ENCODE measurements around the gene ANKS3. TPM values are rescaled to one million over a fixed set of nuclear protein-coding genes. Genes with fewer than 3 reads are reported as not detected.

Gene ANKS3
- total RNA-seq, 4 donors from 2014 or later = 9.4 to 22.7 (median 11.5) TPM

DNA sequence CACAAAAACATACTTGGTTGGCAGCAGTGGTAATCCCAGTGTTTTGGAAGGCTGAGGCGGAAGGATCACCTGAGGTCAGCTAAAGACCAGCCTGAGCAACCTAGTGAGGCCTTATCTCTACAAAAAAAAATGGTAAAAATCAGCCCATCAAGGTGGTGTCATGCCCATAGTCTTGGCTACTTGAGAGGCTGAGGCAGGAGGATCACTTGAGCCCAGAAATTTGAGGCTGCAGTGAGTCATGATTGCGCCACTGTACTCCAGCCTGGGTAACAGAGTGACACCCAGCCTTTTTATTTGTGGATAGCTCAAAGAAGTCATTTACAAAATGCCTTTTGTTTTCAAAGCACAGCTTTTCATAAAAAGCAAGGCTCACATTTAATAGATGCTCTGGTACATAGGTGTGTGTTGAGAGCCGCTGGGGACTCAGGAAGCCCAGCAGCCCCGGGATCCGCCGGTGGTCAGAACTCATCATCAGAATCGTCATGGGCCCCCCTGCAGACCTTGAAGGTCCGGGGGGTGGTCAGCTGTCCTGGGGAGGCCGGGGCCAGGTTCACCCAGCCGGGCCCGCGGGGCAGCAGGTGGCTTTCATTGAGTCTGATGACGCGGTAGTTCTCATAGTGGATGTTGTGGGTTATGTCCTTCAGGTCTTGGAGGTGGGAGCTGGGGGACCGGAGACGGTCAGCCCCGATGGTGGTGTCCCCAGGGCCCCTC is 43.4 kb upstream of the ANKS3 start:
- 79 to 87% methylated on average over 11 of the region's 17 CpGs for whole genome bisulfite sequencing, 2 donors
- intact Hi-C loops (cut with DNase I) = no loop called here
- H3K27me3 ChIP-seq = peaks cover 0 to 4% (median 0%) of the 10 kb centered on the region in 4 donors

DNA sequence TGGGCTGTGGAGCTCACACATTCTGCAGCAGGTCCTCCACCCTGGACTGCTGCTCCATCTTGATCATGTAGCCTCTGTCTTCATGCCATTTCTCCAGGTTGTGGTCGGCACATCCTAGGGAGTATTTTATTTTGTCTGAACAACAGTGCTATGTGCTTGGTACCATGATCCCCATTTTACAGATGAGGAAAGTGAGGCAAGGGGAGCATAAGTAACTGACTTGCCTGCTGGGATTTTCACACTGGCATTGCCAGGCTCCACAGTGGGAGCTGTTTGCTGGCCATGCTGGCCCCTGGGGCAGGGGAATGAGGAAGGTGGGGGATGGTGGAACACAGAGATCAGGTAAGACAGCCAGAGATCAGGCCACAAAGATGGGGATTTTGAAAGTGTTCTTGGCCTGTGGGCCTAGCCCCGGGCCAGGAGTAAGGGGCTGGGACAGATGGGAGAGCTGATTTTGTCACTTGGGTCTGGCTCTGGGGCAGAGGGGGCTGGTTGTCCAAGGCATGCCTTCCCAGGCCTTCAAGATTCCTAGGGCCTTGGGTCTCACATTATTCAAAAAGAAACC is 42.2 kb upstream of the ANKS3 start:
- no peaks in the 10 kb centered on the region for H3K36me3 ChIP-seq
- no peaks in the 10 kb centered on the region for H3K4me1 ChIP-seq
- H3K4me3 ChIP-seq = no peak overlapping the region
- no peak for DNase-seq
- intact Hi-C loops (cut with DNase I) = no loop called here
- H3K27me3 ChIP-seq = peaks cover 0 to 4% (median 0%) of the 10 kb centered on the region in 4 donors
- no peak overlapping the region for H3K27ac ChIP-seq
- TF ChIP-seq, protein P1, sequence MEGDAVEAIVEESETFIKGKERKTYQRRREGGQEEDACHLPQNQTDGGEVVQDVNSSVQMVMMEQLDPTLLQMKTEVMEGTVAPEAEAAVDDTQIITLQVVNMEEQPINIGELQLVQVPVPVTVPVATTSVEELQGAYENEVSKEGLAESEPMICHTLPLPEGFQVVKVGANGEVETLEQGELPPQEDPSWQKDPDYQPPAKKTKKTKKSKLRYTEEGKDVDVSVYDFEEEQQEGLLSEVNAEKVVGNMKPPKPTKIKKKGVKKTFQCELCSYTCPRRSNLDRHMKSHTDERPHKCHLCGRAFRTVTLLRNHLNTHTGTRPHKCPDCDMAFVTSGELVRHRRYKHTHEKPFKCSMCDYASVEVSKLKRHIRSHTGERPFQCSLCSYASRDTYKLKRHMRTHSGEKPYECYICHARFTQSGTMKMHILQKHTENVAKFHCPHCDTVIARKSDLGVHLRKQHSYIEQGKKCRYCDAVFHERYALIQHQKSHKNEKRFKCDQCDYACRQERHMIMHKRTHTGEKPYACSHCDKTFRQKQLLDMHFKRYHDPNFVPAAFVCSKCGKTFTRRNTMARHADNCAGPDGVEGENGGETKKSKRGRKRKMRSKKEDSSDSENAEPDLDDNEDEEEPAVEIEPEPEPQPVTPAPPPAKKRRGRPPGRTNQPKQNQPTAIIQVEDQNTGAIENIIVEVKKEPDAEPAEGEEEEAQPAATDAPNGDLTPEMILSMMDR (IDR thresholded peaks at IDR 0.05) = no peak
- no peak for TF ChIP-seq POLR2A (IDR thresholded peaks at IDR 0.05)
- no peaks in the 10 kb centered on the region for H3K9me3 ChIP-seq
- 92 to 94% methylated on average over 2 of the region's 2 CpGs for WGBS, 2 donors

More for the DNA sequence above, 43.4 kb upstream of the ANKS3 start:
- no peak overlapping the region for H3K4me3 ChIP-seq
- H3K4me1 ChIP-seq = no peaks in the 10 kb centered on the region
- H3K9me3 ChIP-seq = no peaks in the 10 kb centered on the region
- no peak for TF ChIP-seq POLR2A (IDR thresholded peaks at IDR 0.05)
- TF ChIP-seq, protein P1 (IDR thresholded peaks at IDR 0.05) = no peak
- no peak for DNase-seq
- H3K36me3 ChIP-seq = no peaks in the 10 kb centered on the region
- no peak overlapping the region for H3K27ac ChIP-seq

DNA sequence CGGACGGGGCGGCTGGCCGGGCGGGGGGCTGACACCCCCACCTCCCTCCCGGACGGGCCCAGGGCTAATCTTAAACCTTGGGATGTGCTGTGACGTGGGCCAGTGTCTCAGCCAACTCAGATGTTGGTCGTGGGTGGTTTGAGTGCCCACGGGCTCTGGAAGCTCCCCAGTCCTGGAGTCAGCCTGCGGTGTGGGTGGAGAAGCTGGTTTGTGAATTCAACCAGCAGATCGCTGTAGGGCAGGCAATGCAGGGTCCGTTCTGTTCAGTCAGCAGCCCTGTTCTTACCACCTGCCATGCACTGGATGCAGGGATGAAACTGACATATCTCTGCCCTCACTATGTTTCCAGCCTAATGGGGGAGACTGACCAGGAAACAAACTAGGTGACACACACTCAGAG is 40.9 kb upstream of the ANKS3 start:
- no peak for TF ChIP-seq POLR2A (IDR thresholded peaks at IDR 0.05)
- TF ChIP-seq, protein P1 (IDR thresholded peaks at IDR 0.05) = no peak
- no peaks in the 10 kb centered on the region for H3K4me1 ChIP-seq
- no peak overlapping the region for H3K4me3 ChIP-seq
- H3K27me3 ChIP-seq = peaks cover 0 to 4% (median 0%) of the 10 kb centered on the region in 4 donors
- no peaks in the 10 kb centered on the region for H3K9me3 ChIP-seq
- DNase-seq = no peak
- intact Hi-C loops (cut with DNase I) = no loop called here
- H3K36me3 ChIP-seq = no peaks in the 10 kb centered on the region
- WGBS, 2 donors = 40 to 50% methylated on average over 1 of the region's 13 CpGs
- H3K27ac ChIP-seq = no peak overlapping the region

DNA sequence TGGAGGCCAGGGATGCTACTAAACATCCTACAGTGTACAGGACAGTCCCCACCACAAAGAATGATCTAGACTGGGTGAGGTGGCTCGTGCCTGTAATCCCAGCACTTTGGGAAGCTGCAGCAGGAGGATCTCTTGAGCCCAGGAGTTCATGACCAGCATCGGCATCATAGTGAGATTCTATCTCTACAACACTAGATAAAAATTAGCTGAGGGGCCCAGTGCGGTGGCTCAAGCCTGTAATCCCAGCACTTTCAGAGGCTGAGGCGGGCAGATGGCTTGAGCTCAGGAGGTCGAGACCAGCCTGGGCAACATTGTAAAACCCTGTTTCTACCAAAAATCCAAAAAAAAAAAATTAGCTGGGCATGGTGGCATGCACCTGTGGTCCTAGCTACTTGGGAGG is 38.3 kb upstream of the ANKS3 start:
- no peak overlapping the region for H3K4me3 ChIP-seq
- no peak overlapping the region for H3K27ac ChIP-seq
- DNase-seq = no peak
- peaks cover 0 to 4% (median 0%) of the 10 kb centered on the region in 4 donors for H3K27me3 ChIP-seq
- TF ChIP-seq POLR2A (IDR thresholded peaks at IDR 0.05) = no peak
- TF ChIP-seq, protein P1 (IDR thresholded peaks at IDR 0.05) = no peak
- intact Hi-C loops (cut with DNase I) = no loop called here
- H3K36me3 ChIP-seq = no peaks in the 10 kb centered on the region
- H3K9me3 ChIP-seq = no peaks in the 10 kb centered on the region
- 75 to 87% methylated on average over 4 to 5 of the region's 5 CpGs for whole genome bisulfite sequencing, 2 donors
- H3K4me1 ChIP-seq = peaks cover 11 to 19% (median 12%) of the 10 kb centered on the region in 3 donors

DNA sequence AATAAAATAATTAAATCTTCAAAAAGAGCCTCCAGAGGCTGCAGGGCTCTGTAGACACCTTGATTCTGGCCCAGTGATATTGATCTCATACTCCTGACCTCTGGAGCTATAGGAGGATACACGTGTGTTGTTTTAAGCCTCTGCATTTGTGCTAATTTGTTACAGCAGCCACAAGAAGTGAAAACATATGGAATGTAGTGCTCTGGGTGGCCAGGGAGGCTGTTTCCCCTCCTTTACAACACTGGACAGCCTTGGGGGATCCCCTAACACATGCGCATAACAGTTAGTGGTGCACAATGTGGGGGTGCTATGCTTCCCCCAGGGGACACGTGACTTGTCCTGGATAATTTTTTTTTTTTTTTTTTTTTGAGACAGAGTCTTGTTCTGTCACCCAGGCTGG is 37.6 kb upstream of the ANKS3 start:
- intact Hi-C loops (cut with DNase I) = no loop called here
- WGBS, 2 donors = 52 to 55% methylated on average over 3 of the region's 3 CpGs
- Histone ChIP-seq H3K36me3 (no peaks in the 10 kb centered on the region), H3K4me3 (no peak overlapping the region), H3K4me1 (peaks cover 13 to 22% (median 13%) of the 10 kb centered on the region in 3 donors), H3K27me3 (peaks cover 0 to 4% (median 0%) of the 10 kb centered on the region in 4 donors), H3K9me3 (no peaks in the 10 kb centered on the region), H3K27ac (no peak overlapping the region)
- DNase-seq = no peak
- TF ChIP-seq, protein P1 (IDR thresholded peaks at IDR 0.05) = no peak
- no peak for TF ChIP-seq POLR2A (IDR thresholded peaks at IDR 0.05)
